ENCODE data around the gene KAT8. TPM values are rescaled to one million over a fixed set of nuclear protein-coding genes. Genes with fewer than 3 reads are reported as not detected.

The KAT8 gene
- total and polyA plus RNA-seq, 8 donors = 38.8 to 114 (median 54.0) TPM

DNA sequence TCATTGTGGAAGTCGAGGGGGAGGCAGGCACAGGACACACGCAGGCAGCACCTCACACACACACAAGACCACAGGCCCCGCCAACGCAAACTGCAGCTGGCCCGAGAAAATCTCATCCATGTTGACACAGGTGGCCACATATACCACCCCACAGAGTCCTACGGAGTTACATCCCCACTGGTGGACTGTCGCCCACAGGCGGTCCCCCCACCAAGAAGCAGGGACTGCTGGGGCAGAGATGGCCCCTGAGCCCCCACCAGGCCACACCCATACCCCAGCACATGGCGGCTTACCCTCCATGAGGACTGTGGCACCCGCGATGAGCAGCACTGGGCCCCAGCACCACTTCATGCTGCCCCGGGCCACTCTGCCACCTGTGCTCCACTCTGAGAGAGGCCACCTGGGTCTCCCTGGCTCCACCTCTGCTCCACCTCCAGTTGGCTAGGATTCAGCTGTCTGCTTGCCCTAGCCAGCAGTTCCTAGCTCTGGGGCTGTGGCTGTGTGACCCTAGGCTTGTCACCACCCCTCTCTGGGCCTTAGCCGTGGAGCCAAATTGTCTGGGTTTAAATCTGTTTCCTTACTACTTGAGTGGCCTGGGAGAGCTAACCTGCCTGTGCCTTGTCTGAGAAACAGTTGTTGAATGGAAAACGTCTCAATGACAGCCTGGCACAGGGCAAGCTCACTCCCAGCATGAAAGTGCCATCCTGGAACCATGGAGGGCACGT is 28.8 kb upstream of the KAT8 start, which contains the start of gene PRSS53:
PRSS53 (minus strand) TSS at position 485 of the 725 bp plus-strand sequence; CDS start at position 351, 134 bp downstream.
- intact Hi-C loops (cut with DNase I; ENCODE audit: low total_unique reads) = no loop called here
- Histone ChIP-seq H3K36me3 (peaks cover 10 to 81% (median 70%) of the 10 kb centered on the region in 4 donors), H3K9me3 (no peaks in the 10 kb centered on the region), H3K27ac (no peak within 1 kb of the TSS), H3K4me1 (peaks cover 7 to 17% (median 12%) of the 10 kb centered on the region in 4 donors), H3K27me3 (no peaks in the 10 kb centered on the region), H3K4me3 (no peak within 1 kb of the TSS)
- TF ChIP-seq EP300 (IDR thresholded peaks at IDR 0.05) (no peak), POLR2A (IDR thresholded peaks at IDR 0.05) (no peak), POLR2AphosphoS5 (IDR thresholded peaks at IDR 0.05) (no peak)
- TF ChIP-seq, protein P1, sequence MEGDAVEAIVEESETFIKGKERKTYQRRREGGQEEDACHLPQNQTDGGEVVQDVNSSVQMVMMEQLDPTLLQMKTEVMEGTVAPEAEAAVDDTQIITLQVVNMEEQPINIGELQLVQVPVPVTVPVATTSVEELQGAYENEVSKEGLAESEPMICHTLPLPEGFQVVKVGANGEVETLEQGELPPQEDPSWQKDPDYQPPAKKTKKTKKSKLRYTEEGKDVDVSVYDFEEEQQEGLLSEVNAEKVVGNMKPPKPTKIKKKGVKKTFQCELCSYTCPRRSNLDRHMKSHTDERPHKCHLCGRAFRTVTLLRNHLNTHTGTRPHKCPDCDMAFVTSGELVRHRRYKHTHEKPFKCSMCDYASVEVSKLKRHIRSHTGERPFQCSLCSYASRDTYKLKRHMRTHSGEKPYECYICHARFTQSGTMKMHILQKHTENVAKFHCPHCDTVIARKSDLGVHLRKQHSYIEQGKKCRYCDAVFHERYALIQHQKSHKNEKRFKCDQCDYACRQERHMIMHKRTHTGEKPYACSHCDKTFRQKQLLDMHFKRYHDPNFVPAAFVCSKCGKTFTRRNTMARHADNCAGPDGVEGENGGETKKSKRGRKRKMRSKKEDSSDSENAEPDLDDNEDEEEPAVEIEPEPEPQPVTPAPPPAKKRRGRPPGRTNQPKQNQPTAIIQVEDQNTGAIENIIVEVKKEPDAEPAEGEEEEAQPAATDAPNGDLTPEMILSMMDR (IDR thresholded peaks at IDR 0.05) = no peak
- 71 to 82% (median 77%) methylated on average over 5 to 15 of the region's 15 CpGs for WGBS, 5 donors
- DNase-seq = no peak

DNA sequence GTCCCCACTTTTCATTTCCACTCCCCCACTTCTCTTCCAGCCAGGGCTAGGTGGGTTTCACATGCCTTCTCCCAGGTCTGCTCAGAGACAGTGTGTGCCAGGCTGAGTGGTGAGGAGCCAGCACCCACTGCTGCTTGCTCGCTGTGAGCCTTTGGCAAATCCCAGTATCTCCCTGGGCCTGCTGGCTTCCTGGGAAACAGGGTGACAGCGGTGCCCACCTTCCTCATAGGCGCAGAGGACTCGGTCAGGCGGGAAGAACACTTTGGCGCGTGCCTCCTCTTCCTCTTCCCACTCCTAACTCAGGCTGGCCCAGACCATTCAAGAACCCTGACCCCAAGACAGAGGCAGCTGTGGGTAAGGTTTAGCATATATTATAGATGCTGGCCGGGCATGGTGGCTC is 28.3 kb upstream of the KAT8 start:
- no peak overlapping the region for H3K4me3 ChIP-seq
- DNase-seq = no peak
- intact Hi-C loops (cut with DNase I; ENCODE audit: low total_unique reads) = no loop called here
- H3K9me3 ChIP-seq = no peaks in the 10 kb centered on the region
- no peaks in the 10 kb centered on the region for H3K27me3 ChIP-seq
- 90 to 97% (median 93%) methylated on average over 8 of the region's 8 CpGs for WGBS, 5 donors
- H3K4me1 ChIP-seq = peaks cover 13 to 22% (median 17%) of the 10 kb centered on the region in 4 donors
- no peak overlapping the region for H3K27ac ChIP-seq
- peaks cover 10 to 75% (median 65%) of the 10 kb centered on the region in 4 donors for H3K36me3 ChIP-seq
- TF ChIP-seq POLR2A (IDR thresholded peaks at IDR 0.05) = no peak
- TF ChIP-seq EP300 (IDR thresholded peaks at IDR 0.05) = no peak
- TF ChIP-seq POLR2AphosphoS5 (IDR thresholded peaks at IDR 0.05) = no peak
- TF ChIP-seq, protein P1 (IDR thresholded peaks at IDR 0.05) = no peak

DNA sequence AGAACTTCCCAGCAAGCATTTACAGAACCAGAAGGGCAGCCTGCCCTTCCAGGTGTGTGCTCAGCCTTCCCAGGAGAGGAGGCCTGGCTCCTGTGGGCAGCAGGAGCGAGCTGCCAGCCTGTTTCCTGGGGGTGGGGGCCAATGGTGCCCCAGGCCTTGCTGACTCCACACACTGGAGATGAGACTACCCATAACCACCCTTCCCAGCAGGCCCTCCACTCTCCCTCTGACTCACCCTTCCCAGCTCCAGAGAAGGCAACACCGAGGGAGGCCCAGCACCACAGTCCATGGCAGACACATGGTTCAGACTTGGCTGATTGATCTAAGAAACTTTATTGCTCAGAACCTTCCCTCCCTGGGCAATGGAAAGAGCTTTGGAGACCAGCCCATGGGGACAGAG is 26.9 kb upstream of the KAT8 start:
- intact Hi-C loops (cut with DNase I; ENCODE audit: low total_unique reads) = no loop called here
- Histone ChIP-seq H3K4me1 (peaks cover 13 to 36% (median 24%) of the 10 kb centered on the region in 4 donors), H3K27ac (no peak overlapping the region), H3K9me3 (no peaks in the 10 kb centered on the region), H3K27me3 (no peaks in the 10 kb centered on the region), H3K4me3 (no peak overlapping the region), H3K36me3 (peaks cover 10 to 62% (median 52%) of the 10 kb centered on the region in 4 donors)
- DNase-seq = no peak
- TF ChIP-seq POLR2AphosphoS5 (IDR thresholded peaks at IDR 0.05) (no peak), EP300 (IDR thresholded peaks at IDR 0.05) (no peak), POLR2A (IDR thresholded peaks at IDR 0.05) (no peak)
- TF ChIP-seq, protein P1 (IDR thresholded peaks at IDR 0.05) = no peak
- WGBS, 5 donors = 85 to 100% (median 93%) methylated on average over 1 to 2 of the region's 2 CpGs

DNA sequence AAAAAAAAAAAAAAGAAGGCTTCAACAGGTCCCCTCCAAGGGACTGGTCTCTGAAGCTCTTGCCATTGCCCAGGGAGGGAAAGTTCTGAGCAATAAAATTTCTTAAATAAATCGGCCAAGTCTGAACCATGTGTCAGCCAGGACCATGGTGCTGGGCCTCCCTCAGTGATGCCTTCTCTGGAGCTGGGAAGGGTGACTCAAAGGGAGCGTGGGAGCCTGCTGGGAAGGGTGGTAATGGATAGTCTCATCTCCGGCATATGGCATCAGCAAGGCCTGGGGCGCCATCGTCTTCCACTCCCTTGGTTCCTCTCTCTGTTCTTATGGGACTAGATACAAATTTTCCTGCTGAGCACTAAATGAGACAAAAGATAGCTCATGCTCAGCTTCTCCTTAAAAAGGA is 25.1 kb upstream of the KAT8 start:
- no peak for DNase-seq
- no peak overlapping the region for H3K4me3 ChIP-seq
- WGBS, 5 donors = 94 to 99% (median 96%) methylated on average over 5 of the region's 5 CpGs
- TF ChIP-seq, protein P1 (IDR thresholded peaks at IDR 0.05) = no peak
- no peak for TF ChIP-seq POLR2A (IDR thresholded peaks at IDR 0.05)
- no peak for TF ChIP-seq EP300 (IDR thresholded peaks at IDR 0.05)
- TF ChIP-seq POLR2AphosphoS5 (IDR thresholded peaks at IDR 0.05) = no peak
- H3K27ac ChIP-seq = peak overlapping the region in 1 of 5 donors; percentile 88
- H3K27me3 ChIP-seq = no peaks in the 10 kb centered on the region
- intact Hi-C loops (cut with DNase I; ENCODE audit: low total_unique reads) = no loop called here
- H3K36me3 ChIP-seq = peaks cover 6 to 44% (median 35%) of the 10 kb centered on the region in 4 donors
- H3K4me1 ChIP-seq = peaks cover 13 to 38% (median 27%) of the 10 kb centered on the region in 4 donors
- no peaks in the 10 kb centered on the region for H3K9me3 ChIP-seq

All from stomach (tissue), 9 donors.